Lower leg skin (tissue), 3 donors: ENCODE data around the gene LRGUK.

Experiments used
- CTCF ChIP-seq, 3 donors: fragments of 450-650 bp; IDR thresholded peaks; one replicate each; pipeline ENCODE4 v1.5.1; 2016; ENCODE audit warnings: antibody characterized with exemption in 3 of 3, mild to moderate bottlenecking in 3 of 3, moderate library complexity in 2 of 3
- POLR2A ChIP-seq, 2 donors: fragments of 450-650 bp; IDR thresholded peaks; one replicate each; pipeline ENCODE4 v1.6.1; 2016 to 2017; ENCODE audit warnings: antibody characterized with exemption in 2 of 2, mild to moderate bottlenecking in 1 of 2, moderate library complexity in 1 of 2

- no peak for TF ChIP-seq CTCF (IDR thresholded peaks at IDR 0.05)
- TF ChIP-seq POLR2A (IDR thresholded peaks at IDR 0.05) = no peak
Measured at GRCh38 chr7:134101716-134102115, 25.4 kb upstream of the LRGUK start.
